Stimulated activated CD4-positive, alpha-beta T cell treated with anti-CD3 and anti-CD28 coated beads, Interleukin-2, amount 100 ng/mL, for 48 hours (primary cell): ENCODE measurements around the gene PRR7.

Source experiments
- DNase-seq, 2 donors: peaks; one replicate each; pipeline ENCODE4 v3.0.0-alpha.2; 2020

PRR7 gene

GRCh38 chr5:177502886-177503285, 56.3 kb downstream of the PRR7 start:
- DNase-seq, result no peak

GRCh38 chr5:177503351-177504085, 56.9 kb downstream of the PRR7 start:
- DNase-seq, result no peak

GRCh38 chr5:177504086-177505056, 57.8 kb downstream of the PRR7 start:
- no peak for DNase-seq

- DNase-seq, result no peak
Measured at GRCh38 chr5:177505075-177505474, 58.5 kb downstream of the PRR7 start.
